GM23248 (cell line): ENCODE measurements around the gene TOR3A. TPM values are rescaled to one million over a fixed set of nuclear protein-coding genes. Genes with fewer than 3 reads are reported as not detected.
A peak's percentile ranks its signal among the peaks of the same experiment; 100 is the strongest.

Source experiments
- DNase-seq: peaks from one replicate; pipeline ENCODE4 v3.0.0-alpha.2; 2015
- H2AFZ ChIP-seq: fragments of 200-600 bp; sonication (generic); 2 replicates; pipeline ENCODE4 v1.6.1; 2016; ENCODE audit warnings: antibody characterized with exemption
- H3F3A ChIP-seq: fragments of 200-600 bp; sonication (generic); 2 replicates; pipeline ENCODE4 v1.6.1; 2016; ENCODE audit warnings: mild to moderate bottlenecking, antibody characterized with exemption, mixed run types; ENCODE audit not compliant: insufficient read depth
- H3K27ac ChIP-seq: fragments of 200-600 bp; sonication (generic); 2 replicates; pipeline ENCODE4 v1.5.1; 2016; ENCODE audit warnings: mild to moderate bottlenecking
- H3K27me3 ChIP-seq: fragments of 200-600 bp; sonication (generic); replicated peaks from 2 replicates; pipeline ENCODE4 v1.6.1; 2016; ENCODE audit warnings: mild to moderate bottlenecking; ENCODE audit not compliant: insufficient read depth
- H3K36me3 ChIP-seq: fragments of 200-600 bp; sonication (generic); 2 replicates; pipeline ENCODE4 v1.6.1; 2016; ENCODE audit warnings: low read depth, mild to moderate bottlenecking
- H3K4me1 ChIP-seq: fragments of 200-600 bp; sonication (generic); 2 replicates; pipeline ENCODE4 v1.6.1; 2016; ENCODE audit warnings: mild to moderate bottlenecking; ENCODE audit not compliant: insufficient read depth
- H3K4me2 ChIP-seq: fragments of 200-600 bp; sonication (generic); one replicate; pipeline ENCODE4 v1.6.1; 2016; ENCODE audit warnings: mild to moderate bottlenecking; ENCODE audit not compliant: unreplicated experiment
- H3K4me3 ChIP-seq: fragments of 200-600 bp; sonication (generic); 2 replicates; pipeline ENCODE4 v1.5.1; 2016; ENCODE audit warnings: mild to moderate bottlenecking
- H3K79me2 ChIP-seq: fragments of 200-600 bp; sonication (generic); 2 replicates; pipeline ENCODE4 v1.6.1; 2016; ENCODE audit warnings: mild to moderate bottlenecking; ENCODE audit not compliant: insufficient read depth
- H3K9ac ChIP-seq: fragments of 200-600 bp; sonication (generic); 2 replicates; pipeline ENCODE4 v1.6.1; 2016; ENCODE audit warnings: mild to moderate bottlenecking
- H3K9me2 ChIP-seq: fragments of 200-600 bp; sonication (generic); 2 replicates; pipeline ENCODE4 v1.6.1; 2016; ENCODE audit warnings: mixed run types, mild to moderate bottlenecking, moderate library complexity; ENCODE audit not compliant: insufficient read depth
- H3K9me3 ChIP-seq: fragments of 200-600 bp; sonication (generic); one replicate; pipeline ENCODE4 v1.6.1; 2017; ENCODE audit warnings: low read depth
- H4K20me1 ChIP-seq: fragments of 200-600 bp; sonication (generic); 2 replicates; pipeline ENCODE4 v1.6.0; 2016; ENCODE audit not compliant: insufficient read depth
- EZH2 ChIP-seq: fragments of 200-600 bp; sonication (generic); IDR thresholded peaks from 2 replicates; pipeline ENCODE4 v1.6.1; 2018; ENCODE audit warnings: antibody characterized with exemption, mild to moderate bottlenecking; ENCODE audit not compliant: insufficient read depth, poor library complexity, severe bottlenecking
- EZH2phosphoT487 ChIP-seq: fragments of 200-600 bp; sonication (generic); IDR thresholded peaks from 2 replicates; pipeline ENCODE4 v1.6.1; 2018; ENCODE audit warnings: antibody characterized with exemption, moderate library complexity, mild to moderate bottlenecking, low read depth; ENCODE audit not compliant: insufficient read depth
- WGBS, 2 experiments: methylation state at CpG; one replicate each; pipeline ENCODE4 v1.1.6; 2015 to 2017; ENCODE audit warnings: low lambda C conversion rate in 2 of 2, low coverage in 1 of 2; ENCODE audit errors: missing lambda C conversion rate in 2 of 2; 5-methylcytosine and 5-hydroxymethylcytosine counted together
- in situ Hi-C: fragments of 300-500 bp; cut with MboI; formaldehyde crosslinking; loops from 2 replicates; pipeline ENCODE4 v1.15.0; 2020
- polyA plus RNA-seq: library from polyadenylated mRNA; unstranded; fragments of >200 nt; fragmentation: Nextera tagmentation; extraction: Ambion mirVana; gene quantifications from 2 replicates; pipeline ENCODE4 v1.2.1, GENCODE V29; 2016
- total RNA-seq: library from RNA; depleted of rRNA; stranded (reverse); fragments of >200 nt; shearing (Covaris generic); gene quantifications from 2 replicates; pipeline ENCODE4 v1.2.3, GENCODE V29; 2014

Gene TOR3A
- total and polyA plus RNA-seq, 2 experiments from 2014 or later = 22.2 to 45.5 TPM

- Histone ChIP-seq H3K36me3 (peaks cover 82% of the 10 kb centered on the region), H3F3A (peaks cover 63% of the 10 kb centered on the region), H3K79me2 (peaks cover 95% of the 10 kb centered on the region), H2AFZ (no peak overlapping the region), H3K4me1 (no peaks in the 10 kb centered on the region), H3K9me2 (no peaks in the 10 kb centered on the region), H4K20me1 (no peaks in the 10 kb centered on the region), H3K9ac (no peak overlapping the region), H3K27ac (0 out of 2 replicates have a peak overlapping the region, but pooled peaks have one; percentile 20), H3K4me3 (no peak overlapping the region), H3K27me3 (no peaks in the 10 kb centered on the region), H3K9me3 (no peaks in the 10 kb centered on the region), H3K4me2 (no peak overlapping the region)
- WGBS, 2 experiments = 58 to 63% methylated on average over 7 of the region's 7 CpGs
- in situ Hi-C loops = no loop called here
- TF ChIP-seq EZH2 = no peak
- TF ChIP-seq EZH2phosphoT487 = no peak
- DNase-seq = peak; percentile 54
These were observed 23.5 kb downstream of the TOR3A start for GRCh38 chr1:179105393-179105792.

DNA sequence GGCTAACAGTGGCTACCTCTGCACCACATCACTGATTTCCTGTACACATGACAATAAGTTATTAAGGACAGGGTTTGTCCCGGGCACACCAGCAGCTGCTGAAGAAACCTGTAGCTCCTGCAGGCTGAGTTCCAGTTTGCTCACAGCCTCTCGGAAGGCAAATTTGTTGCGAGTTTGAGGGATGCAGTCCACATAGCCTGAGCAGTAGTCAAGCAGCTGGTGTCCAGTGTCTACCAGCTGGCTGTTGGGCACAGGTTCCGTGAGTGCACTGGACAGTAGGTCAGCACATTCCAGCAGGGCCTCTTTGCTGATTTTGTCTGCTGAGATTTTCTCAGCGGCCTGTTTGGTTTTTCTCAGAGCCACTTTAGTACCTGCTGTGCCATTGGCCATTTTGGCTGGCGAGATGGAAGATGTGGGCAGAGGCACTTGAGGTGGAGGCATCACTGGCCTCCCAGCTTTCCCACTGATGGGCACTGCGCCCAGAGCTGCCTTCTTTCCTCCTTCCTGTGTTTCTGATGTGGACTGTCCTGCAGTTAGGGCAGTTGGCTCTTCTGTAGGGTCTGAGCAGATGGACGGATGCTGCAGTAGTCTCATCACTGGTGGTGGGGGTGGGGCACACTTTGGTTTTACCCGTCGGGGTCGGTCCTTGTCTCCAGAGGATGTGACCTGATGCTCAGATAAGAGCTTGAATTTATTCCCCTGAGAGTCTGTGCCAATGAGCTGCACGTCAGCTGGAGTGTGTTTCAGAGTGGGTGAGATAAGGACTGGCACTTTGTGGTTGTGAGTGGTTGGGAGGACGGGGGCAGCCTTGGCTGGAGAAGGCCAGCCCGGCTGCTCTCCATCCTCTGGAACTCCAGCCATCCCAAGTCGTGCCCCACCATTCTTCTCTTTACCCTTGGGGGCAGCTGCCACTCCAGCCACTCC lies 26.1 kb downstream of the TOR3A start:
- no peaks in the 10 kb centered on the region for H4K20me1 ChIP-seq
- H3K4me2 ChIP-seq = no peak overlapping the region
- H3K79me2 ChIP-seq = peaks cover 97% of the 10 kb centered on the region

DNA sequence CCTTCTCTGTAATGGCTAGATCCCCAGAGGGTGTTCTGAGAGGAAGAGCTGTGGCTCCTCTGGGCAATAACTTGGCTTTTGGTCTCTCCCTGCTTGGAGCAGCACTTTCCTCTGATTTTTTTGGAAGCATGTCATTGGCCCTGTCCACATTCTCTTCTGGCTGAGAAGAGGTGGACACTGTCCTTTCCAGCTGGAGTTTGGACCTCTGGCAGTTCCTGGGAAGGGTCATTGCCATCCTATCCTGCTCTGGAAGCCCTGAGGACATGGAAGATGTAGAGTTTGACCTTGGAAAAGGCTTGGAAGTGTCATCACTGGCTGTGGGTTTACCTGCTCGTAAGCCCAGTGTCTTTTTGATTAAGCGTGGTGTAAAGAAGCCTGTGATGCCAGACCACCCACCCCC lies 26.8 kb downstream of the TOR3A start:
- Histone ChIP-seq H3K4me3 (no peak overlapping the region), H2AFZ (no peak overlapping the region), H3K4me1 (no peaks in the 10 kb centered on the region), H3K9me2 (no peaks in the 10 kb centered on the region), H3K4me2 (no peak overlapping the region), H3F3A (peaks cover 58% of the 10 kb centered on the region), H3K9ac (no peak overlapping the region), H3K9me3 (no peaks in the 10 kb centered on the region), H3K27me3 (no peaks in the 10 kb centered on the region), H3K36me3 (peaks cover 89% of the 10 kb centered on the region), H4K20me1 (no peaks in the 10 kb centered on the region), H3K27ac (no peak overlapping the region), H3K79me2 (peaks cover 97% of the 10 kb centered on the region)
- WGBS, 2 experiments = 73 to 92% methylated on average over 2 of the region's 2 CpGs
- in situ Hi-C loops = no loop called here
- DNase-seq = no peak
- no peak for TF ChIP-seq EZH2
- TF ChIP-seq EZH2phosphoT487 = no peak

More for the DNA sequence above, 26.1 kb downstream of the TOR3A start:
- Histone ChIP-seq H3K4me1 (no peaks in the 10 kb centered on the region), H3K27me3 (no peaks in the 10 kb centered on the region), H3K36me3 (peaks cover 89% of the 10 kb centered on the region), H3K9me2 (no peaks in the 10 kb centered on the region), H3K27ac (0 out of 2 replicates have a peak overlapping the region, but pooled peaks have one; percentile 0), H3K9ac (no peak overlapping the region), H3F3A (peaks cover 65% of the 10 kb centered on the region), H2AFZ (no peak overlapping the region), H3K9me3 (no peaks in the 10 kb centered on the region), H3K4me3 (no peak overlapping the region)
- DNase-seq = no peak
- WGBS, 2 experiments = 82 to 84% methylated on average over 14 to 15 of the region's 15 CpGs
- in situ Hi-C loops = no loop called here
- no peak for TF ChIP-seq EZH2phosphoT487
- TF ChIP-seq EZH2 = no peak

GRCh38 chr1:179115181-179115580 lies 33.3 kb downstream of the TOR3A start:
- Histone ChIP-seq H3K27ac (peak overlapping the region; percentile 0; the same call in 1 of the 2 replicates), H3K9me3 (no peaks in the 10 kb centered on the region), H3K9ac (no peak overlapping the region), H3K36me3 (peaks cover 92% of the 10 kb centered on the region), H3K27me3 (no peaks in the 10 kb centered on the region), H3K4me2 (no peak overlapping the region), H3K79me2 (peaks cover 99% of the 10 kb centered on the region), H3K4me1 (no peaks in the 10 kb centered on the region), H2AFZ (no peak overlapping the region), H4K20me1 (no peaks in the 10 kb centered on the region), H3F3A (peaks cover 54% of the 10 kb centered on the region), H3K9me2 (no peaks in the 10 kb centered on the region), H3K4me3 (no peak overlapping the region)
- in situ Hi-C loops = no loop called here
- WGBS, 2 experiments = 85 to 92% methylated on average over 3 of the region's 3 CpGs
- no peak for DNase-seq
- no peak for TF ChIP-seq EZH2phosphoT487
- TF ChIP-seq EZH2 = no peak
